ENCODE measurements around the gene PAIP2B.
"Not testable (repeated sequence)": the region's sequence is repeated elsewhere in the genome, so short reads cannot be mapped to it uniquely, and the experiment has no call there.

Gene PAIP2B

GRCh38 chr2:71235930-71236587 is 9.2 kb upstream of the PAIP2B start:
- no peak for TF ChIP-seq EZH2phosphoT487 (IDR thresholded peaks at IDR 0.05; ENCODE audit: borderline replicate concordance, low read length)
- TF ChIP-seq, protein P1, sequence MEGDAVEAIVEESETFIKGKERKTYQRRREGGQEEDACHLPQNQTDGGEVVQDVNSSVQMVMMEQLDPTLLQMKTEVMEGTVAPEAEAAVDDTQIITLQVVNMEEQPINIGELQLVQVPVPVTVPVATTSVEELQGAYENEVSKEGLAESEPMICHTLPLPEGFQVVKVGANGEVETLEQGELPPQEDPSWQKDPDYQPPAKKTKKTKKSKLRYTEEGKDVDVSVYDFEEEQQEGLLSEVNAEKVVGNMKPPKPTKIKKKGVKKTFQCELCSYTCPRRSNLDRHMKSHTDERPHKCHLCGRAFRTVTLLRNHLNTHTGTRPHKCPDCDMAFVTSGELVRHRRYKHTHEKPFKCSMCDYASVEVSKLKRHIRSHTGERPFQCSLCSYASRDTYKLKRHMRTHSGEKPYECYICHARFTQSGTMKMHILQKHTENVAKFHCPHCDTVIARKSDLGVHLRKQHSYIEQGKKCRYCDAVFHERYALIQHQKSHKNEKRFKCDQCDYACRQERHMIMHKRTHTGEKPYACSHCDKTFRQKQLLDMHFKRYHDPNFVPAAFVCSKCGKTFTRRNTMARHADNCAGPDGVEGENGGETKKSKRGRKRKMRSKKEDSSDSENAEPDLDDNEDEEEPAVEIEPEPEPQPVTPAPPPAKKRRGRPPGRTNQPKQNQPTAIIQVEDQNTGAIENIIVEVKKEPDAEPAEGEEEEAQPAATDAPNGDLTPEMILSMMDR (IDR thresholded peaks at IDR 0.05; ENCODE audit: low read depth, low read length, poor library complexity, severe bottlenecking) = no peak
- H3K36me3 ChIP-seq (ENCODE audit: control insufficient read depth, low read length) = no peaks in the 10 kb centered on the region
- H3K4me2 ChIP-seq (ENCODE audit: low read length) = peak overlapping the region; percentile 65

GRCh38 chr2:71233072-71233471 is 6.2 kb upstream of the PAIP2B start:
- peaks cover 12% of the 10 kb centered on the region for H3K9me3 ChIP-seq (ENCODE audit: control insufficient read depth, insufficient read depth, low read length)
- H3F3A ChIP-seq (ENCODE audit: control insufficient read depth, insufficient read depth); H4K20me1 ChIP-seq (ENCODE audit: control insufficient read depth, insufficient read depth, low read depth, low read length); H3K9me2 ChIP-seq (replicated peaks; ENCODE audit: control insufficient read depth, low read length); H3K36me3 ChIP-seq (ENCODE audit: control insufficient read depth, low read length); H3K27me3 ChIP-seq (ENCODE audit: control insufficient read depth, low read length); H3K4me3 ChIP-seq (ENCODE audit: low read length); H3K4me2 ChIP-seq (ENCODE audit: low read length); H3K27ac ChIP-seq (ENCODE audit: low read depth, low read length); H3K79me2 ChIP-seq (ENCODE audit: control insufficient read depth, low read length): not testable (repeated sequence)
- H3K4me1 ChIP-seq (ENCODE audit: control insufficient read depth, low read length) = peaks cover 22% of the 10 kb centered on the region

More at GRCh38 chr2:71235930-71236587, 9.2 kb upstream of the PAIP2B start:
- Histone ChIP-seq H3K27ac (ENCODE audit: low read depth, low read length) (peak overlapping the region; percentile 11; the same call in 1 of the 2 replicates), H4K20me1 (ENCODE audit: control insufficient read depth, insufficient read depth, low read depth, low read length) (no peaks in the 10 kb centered on the region), H3K4me3 (ENCODE audit: low read length) (peak overlapping the region; percentile 41), H3K27me3 (ENCODE audit: control insufficient read depth, low read length) (peaks cover 2% of the 10 kb centered on the region), H3K9me2 (replicated peaks; ENCODE audit: control insufficient read depth, low read length) (no peaks in the 10 kb centered on the region), H3F3A (ENCODE audit: control insufficient read depth, insufficient read depth) (no peaks in the 10 kb centered on the region; the same call in 1 of the 2 replicates), H3K9me3 (ENCODE audit: control insufficient read depth, insufficient read depth, low read length) (peaks cover 12% of the 10 kb centered on the region), H3K79me2 (ENCODE audit: control insufficient read depth, low read length) (no peaks in the 10 kb centered on the region), H3K4me1 (ENCODE audit: control insufficient read depth, low read length) (peaks cover 22% of the 10 kb centered on the region)

- Histone ChIP-seq H3K9me2 (replicated peaks; ENCODE audit: control insufficient read depth, low read length) (no peaks in the 10 kb centered on the region), H3F3A (ENCODE audit: control insufficient read depth, insufficient read depth) (0 out of 2 replicates have a peak, but pooled peaks cover 7% of the 10 kb centered on the region), H3K4me3 (ENCODE audit: low read length) (peak overlapping the region; percentile 81), H3K9me3 (ENCODE audit: control insufficient read depth, insufficient read depth, low read length) (no peaks in the 10 kb centered on the region), H3K27ac (ENCODE audit: low read depth, low read length) (peak overlapping the region; percentile 71), H3K4me2 (ENCODE audit: low read length) (peak overlapping the region; percentile 90), H3K4me1 (ENCODE audit: control insufficient read depth, low read length) (peaks cover 32% of the 10 kb centered on the region), H3K79me2 (ENCODE audit: control insufficient read depth, low read length) (peaks cover 18% of the 10 kb centered on the region), H3K36me3 (ENCODE audit: control insufficient read depth, low read length) (no peaks in the 10 kb centered on the region), H4K20me1 (ENCODE audit: control insufficient read depth, insufficient read depth, low read depth, low read length) (no peaks in the 10 kb centered on the region; the same call in 1 of the 2 replicates), H3K27me3 (ENCODE audit: control insufficient read depth, low read length) (no peaks in the 10 kb centered on the region; the same call in 1 of the 2 replicates)
- TF ChIP-seq EZH2phosphoT487 (IDR thresholded peaks at IDR 0.05; ENCODE audit: borderline replicate concordance, low read length) = no peak
- TF ChIP-seq, protein P1 (IDR thresholded peaks at IDR 0.05; ENCODE audit: low read depth, low read length, poor library complexity, severe bottlenecking) = peak; percentile 48
These were observed 573 bp downstream of the PAIP2B start for GRCh38 chr2:71226096-71226964.

All from DOHH2 (cell line).